PC-9 (cell line): ENCODE results near the gene B3GAT1. TPM values are rescaled to one million over a fixed set of nuclear protein-coding genes. Genes with fewer than 3 reads are reported as not detected.
A peak's percentile ranks its signal among the peaks of the same experiment; 100 is the strongest.

Experiments used
- BruUV-seq: library from RNA; stranded (reverse); fragments of 400-500 nt; replicated peaks from 2 replicates; lab custom pipeline; 2021; lab: Mats Ljungman, UMichigan
- CTCF ChIA-PET: fragments of 300-600 bp; sonication (Branson Sonifier 250); formaldehyde crosslinking; loops from one replicate; lab custom pipeline; 2022; ENCODE audit warnings: antibody characterized with exemption; lab: Charles Lee
- POLR2A ChIA-PET: fragments of 300-600 bp; sonication (Branson Sonifier 250); formaldehyde crosslinking; loops from one replicate; lab custom pipeline; 2022; ENCODE audit warnings: antibody characterized with exemption; ENCODE audit not compliant: unreplicated experiment; lab: Charles Lee
- DNase-seq, 2 experiments: peaks; one replicate each; pipeline versions ENCODE4 v3.0.0 to v3.0.0-alpha.2; 2015 to 2022; ENCODE audit warnings: mixed read lengths in 1 of 2
- H2AFZ ChIP-seq: fragments of 200-600 bp; sonication (generic); 2 replicates; pipeline ENCODE4 v1.8.1; 2017; ENCODE audit warnings: antibody characterized with exemption
- H3F3A ChIP-seq: fragments of 200-600 bp; sonication (generic); 2 replicates; pipeline ENCODE4 v1.8.1; 2017; ENCODE audit warnings: antibody characterized with exemption, mild to moderate bottlenecking, low read depth; ENCODE audit not compliant: insufficient read depth
- H3K27ac ChIP-seq: fragments of 200-600 bp; sonication (generic); 2 replicates; pipeline ENCODE4 v1.6.1; 2016; ENCODE audit warnings: mixed run types
- H3K27me3 ChIP-seq: fragments of 200-600 bp; sonication (generic); 2 replicates; pipeline ENCODE4 v1.6.1; 2016; ENCODE audit warnings: low read depth, mixed run types; ENCODE audit not compliant: insufficient read depth
- H3K36me3 ChIP-seq: fragments of 200-600 bp; sonication (generic); 2 replicates; pipeline ENCODE4 v1.6.1; 2016; ENCODE audit warnings: low read depth, mixed run types
- H3K4me1 ChIP-seq: fragments of 200-600 bp; sonication (generic); replicated peaks from 2 replicates; pipeline ENCODE4 v1.6.1; 2016; ENCODE audit warnings: mixed run types; ENCODE audit not compliant: insufficient read depth
- H3K4me2 ChIP-seq: fragments of 200-600 bp; sonication (generic); 2 replicates; pipeline ENCODE4 v1.6.1; 2017; ENCODE audit warnings: mixed run types
- H3K4me3 ChIP-seq: fragments of 200-600 bp; sonication (generic); 2 replicates; pipeline ENCODE4 v1.6.1; 2016; ENCODE audit warnings: mixed run types
- H3K79me2 ChIP-seq: fragments of 200-600 bp; sonication (generic); 2 replicates; pipeline ENCODE4 v1.6.1; 2017; ENCODE audit warnings: low read depth, mixed run types
- H3K9me2 ChIP-seq: fragments of 200-600 bp; sonication (generic); 2 replicates; pipeline ENCODE4 v1.8.1; 2017; ENCODE audit warnings: mild to moderate bottlenecking; ENCODE audit not compliant: insufficient read depth
- H3K9me3 ChIP-seq: fragments of 200-600 bp; sonication (generic); 2 replicates; pipeline ENCODE4 v1.8.1; 2016; ENCODE audit warnings: low read depth; ENCODE audit not compliant: insufficient read depth
- H4K20me1 ChIP-seq: fragments of 200-600 bp; sonication (generic); 2 replicates; pipeline ENCODE4 v1.8.1; 2017; ENCODE audit not compliant: insufficient read depth
- EZH2 ChIP-seq: fragments of 200-600 bp; sonication (generic); IDR thresholded peaks from 2 replicates; pipeline ENCODE4 v1.8.0; 2017; ENCODE audit warnings: antibody characterized with exemption, low read depth
- intact Hi-C: fragments of 100-400 bp; cut with micrococcal nuclease; formaldehyde crosslinking; loops from one replicate; pipeline ENCODE4 v1.10.0; 2022; ENCODE audit not compliant: unreplicated experiment
- total RNA-seq: library from RNA; stranded (reverse); gene quantifications from 2 replicates; pipeline ENCODE4 v1.2.3, GENCODE V29; 2021
- TF ChIP-seq, protein P1 (sequence below): fragments of 200-600 bp; sonication (generic); conservative IDR thresholded peaks from 2 replicates; pipeline ENCODE4 v1.6.1; 2017; ENCODE audit warnings: mixed run types, antibody characterized with exemption, mild to moderate bottlenecking, moderate library complexity

Gene B3GAT1
- total RNA-seq, 1 experiment from 2014 or later, result not detected

DNA sequence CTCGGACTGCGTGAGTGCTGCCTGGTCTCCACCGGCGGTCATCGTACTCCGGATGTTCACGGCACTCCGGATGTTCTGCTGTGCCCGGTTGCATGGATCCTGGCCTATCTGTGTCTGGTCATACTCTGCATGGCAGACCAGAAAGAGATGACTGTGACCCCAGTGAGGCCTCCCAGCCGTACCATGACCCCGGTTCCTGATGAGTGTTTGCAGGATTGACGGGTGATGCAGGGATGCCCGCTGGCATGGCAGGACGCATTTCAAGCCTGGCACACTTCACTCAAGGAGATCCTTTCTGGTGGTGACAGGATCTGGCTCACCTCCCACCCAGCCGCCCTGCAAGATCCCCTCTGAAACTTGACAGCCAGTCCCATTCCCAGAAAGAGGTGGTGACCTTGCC, 74.0 kb downstream of the B3GAT1 start:
- TF ChIP-seq EZH2, result no peak
- TF ChIP-seq, protein P1, sequence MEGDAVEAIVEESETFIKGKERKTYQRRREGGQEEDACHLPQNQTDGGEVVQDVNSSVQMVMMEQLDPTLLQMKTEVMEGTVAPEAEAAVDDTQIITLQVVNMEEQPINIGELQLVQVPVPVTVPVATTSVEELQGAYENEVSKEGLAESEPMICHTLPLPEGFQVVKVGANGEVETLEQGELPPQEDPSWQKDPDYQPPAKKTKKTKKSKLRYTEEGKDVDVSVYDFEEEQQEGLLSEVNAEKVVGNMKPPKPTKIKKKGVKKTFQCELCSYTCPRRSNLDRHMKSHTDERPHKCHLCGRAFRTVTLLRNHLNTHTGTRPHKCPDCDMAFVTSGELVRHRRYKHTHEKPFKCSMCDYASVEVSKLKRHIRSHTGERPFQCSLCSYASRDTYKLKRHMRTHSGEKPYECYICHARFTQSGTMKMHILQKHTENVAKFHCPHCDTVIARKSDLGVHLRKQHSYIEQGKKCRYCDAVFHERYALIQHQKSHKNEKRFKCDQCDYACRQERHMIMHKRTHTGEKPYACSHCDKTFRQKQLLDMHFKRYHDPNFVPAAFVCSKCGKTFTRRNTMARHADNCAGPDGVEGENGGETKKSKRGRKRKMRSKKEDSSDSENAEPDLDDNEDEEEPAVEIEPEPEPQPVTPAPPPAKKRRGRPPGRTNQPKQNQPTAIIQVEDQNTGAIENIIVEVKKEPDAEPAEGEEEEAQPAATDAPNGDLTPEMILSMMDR, result no peak
- Histone ChIP-seq H3K4me1 (peaks cover 41% of the 10 kb centered on the region), H2AFZ (no peak overlapping the region), H3K4me2 (no peak overlapping the region), H4K20me1 (no peaks in the 10 kb centered on the region), H3K9me2 (no peaks in the 10 kb centered on the region), H3K4me3 (no peak overlapping the region), H3K79me2 (peaks cover 11% of the 10 kb centered on the region; the same call in 1 of the 2 replicates), H3F3A (peaks cover 26% of the 10 kb centered on the region), H3K36me3 (no peaks in the 10 kb centered on the region), H3K9me3 (no peaks in the 10 kb centered on the region), H3K27ac (no peak overlapping the region), H3K27me3 (no peaks in the 10 kb centered on the region)
- BruUV-seq, result no TSS peak
- CTCF ChIA-PET, result no interaction called here
- intact Hi-C loops, result no loop called here
- POLR2A ChIA-PET, result no interaction called here
- no peak for DNase-seq

DNA sequence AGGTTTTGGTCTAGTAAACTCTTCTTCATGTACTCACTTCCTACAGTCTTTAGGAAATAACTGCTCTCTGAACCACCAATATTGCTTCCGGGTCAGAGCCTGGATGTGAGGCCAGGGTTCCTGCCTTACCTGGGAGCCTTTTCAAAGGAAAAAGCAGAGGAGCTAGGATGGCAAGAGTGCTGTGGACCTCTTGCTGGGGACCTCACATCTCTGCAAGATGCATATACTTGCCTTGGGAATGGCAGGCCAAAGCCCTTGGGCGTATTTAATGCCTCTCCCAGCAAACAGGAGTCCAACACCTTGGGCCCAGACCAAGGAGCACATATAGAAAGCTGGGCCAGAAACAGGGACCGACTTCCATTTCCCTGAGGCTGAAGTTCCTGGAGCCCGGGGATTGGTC, 75.0 kb downstream of the B3GAT1 start:
- no peak overlapping the region for H3K4me3 ChIP-seq
- no peaks in the 10 kb centered on the region for H3K9me2 ChIP-seq
- H3K4me2 ChIP-seq, result no peak overlapping the region
- TF ChIP-seq EZH2, result no peak
- TF ChIP-seq, protein P1, result no peak
- no peaks in the 10 kb centered on the region for H3K9me3 ChIP-seq
- no peaks in the 10 kb centered on the region; the same call in 1 of the 2 replicates for H4K20me1 ChIP-seq
- H3K27ac ChIP-seq, result no peak overlapping the region
- no peaks in the 10 kb centered on the region for H3K27me3 ChIP-seq
- no peaks in the 10 kb centered on the region for H3K36me3 ChIP-seq
- BruUV-seq, result no TSS peak
- H2AFZ ChIP-seq, result no peak overlapping the region
- DNase-seq, result no peak
- peaks cover 26% of the 10 kb centered on the region for H3F3A ChIP-seq
- ChIA-PET CTCF (no interaction called here), POLR2A (no interaction called here)
- peaks cover 48% of the 10 kb centered on the region for H3K4me1 ChIP-seq
- intact Hi-C loops, result no loop called here
- peaks cover 19% of the 10 kb centered on the region for H3K79me2 ChIP-seq

DNA sequence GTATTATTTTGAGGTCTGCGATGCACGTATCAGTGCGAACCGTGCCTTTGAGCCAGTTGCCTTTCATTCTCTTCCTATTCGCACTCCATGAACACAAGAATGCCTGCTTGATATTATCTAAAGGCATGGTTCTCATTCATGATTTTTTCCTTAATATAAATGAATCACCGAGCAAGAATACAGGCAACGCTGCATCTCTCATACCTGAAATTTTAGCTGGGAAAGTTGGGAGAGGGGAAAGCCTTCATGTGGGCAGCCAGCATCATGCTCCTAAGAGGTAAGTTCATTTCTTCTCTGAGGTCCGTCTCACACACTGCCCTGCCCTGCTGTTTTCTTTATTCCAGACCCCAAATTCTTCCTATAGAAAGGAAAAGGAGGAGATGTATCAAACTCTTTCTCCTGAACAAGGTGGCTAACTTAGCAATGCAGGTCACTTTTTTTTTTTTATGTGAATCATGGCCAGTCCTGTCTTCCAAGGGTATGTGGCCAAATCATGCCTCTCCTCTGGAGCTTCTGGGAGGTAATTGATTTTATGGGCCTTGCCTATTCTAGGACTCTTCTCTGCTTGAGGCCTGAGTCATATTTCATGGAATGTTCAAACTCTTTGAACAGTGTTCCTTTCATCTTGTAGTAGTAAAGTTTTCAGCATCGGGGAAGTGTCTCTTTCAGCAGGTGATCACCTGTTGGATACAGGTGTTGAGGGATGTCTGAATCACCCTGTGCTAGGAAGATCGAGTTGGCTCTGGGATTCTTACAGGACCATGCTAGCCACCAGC, 77.1 kb downstream of the B3GAT1 start:
- 0 out of 2 replicates have a peak, but pooled peaks cover 6% of the 10 kb centered on the region for H3K27me3 ChIP-seq
- intact Hi-C loops, result loop anchor here (5.0 kb wide), 1 partner anchor 83 kb away; the partner anchor contains the start of genes ACAD8 and THYN1
- no peaks in the 10 kb centered on the region for H3K9me2 ChIP-seq
- no peaks in the 10 kb centered on the region for H3K9me3 ChIP-seq
- no peaks in the 10 kb centered on the region; the same call in 1 of the 2 replicates for H4K20me1 ChIP-seq
- POLR2A ChIA-PET, result no interaction called here
- H3K4me3 ChIP-seq, result no peak overlapping the region
- BruUV-seq, result no TSS peak
- peak in 1 of 2 experiments; percentile 82 for DNase-seq
- CTCF ChIA-PET, result no interaction called here
- 0 out of 2 replicates have a peak overlapping the region, but pooled peaks have one; percentile 10 for H3K4me2 ChIP-seq
- no peak overlapping the region for H3K27ac ChIP-seq
- peaks cover 22% of the 10 kb centered on the region for H3F3A ChIP-seq
- H3K36me3 ChIP-seq, result no peaks in the 10 kb centered on the region
- H3K79me2 ChIP-seq, result peaks cover 13% of the 10 kb centered on the region
- no peak overlapping the region for H2AFZ ChIP-seq
- no peak for TF ChIP-seq EZH2
- TF ChIP-seq, protein P1, result no peak
- peaks cover 44% of the 10 kb centered on the region for H3K4me1 ChIP-seq
